Coronary artery (tissue), 2 donors: ENCODE results near the gene PITPNC1.
"Not testable (repeated sequence)": the region's sequence is repeated elsewhere in the genome, so short reads cannot be mapped to it uniquely, and the experiment has no call there.

Experiments used
- DNase-seq: peaks from one replicate; pipeline ENCODE4 v3.0.0-alpha.2; 2017; ENCODE audit warnings: low spot score
- H3K27ac ChIP-seq, 2 donors: fragments of 200-600 bp; sonication (generic); one replicate each; pipeline ENCODE4 v1.5.1; 2016 to 2019
- H3K4me3 ChIP-seq: fragments of 200-600 bp; sonication (generic); 2 replicates; pipeline ENCODE4 v1.5.1; 2016; ENCODE audit warnings: mild to moderate bottlenecking, moderate library complexity
- CTCF ChIP-seq: fragments of 200-600 bp; sonication (generic); IDR thresholded peaks from one replicate; pipeline ENCODE4 v1.5.1; 2019; ENCODE audit warnings: antibody characterized with exemption

Gene PITPNC1

GRCh38 chr17:67646472-67646871, 269.4 kb downstream of the PITPNC1 start:
- H3K27ac ChIP-seq = no peak overlapping the region
- no peak for DNase-seq
- no peak overlapping the region for H3K4me3 ChIP-seq
- TF ChIP-seq CTCF = no peak

GRCh38 chr17:67647482-67647881, 270.4 kb downstream of the PITPNC1 start:
- no peak for TF ChIP-seq CTCF
- DNase-seq = no peak
- no peak overlapping the region for H3K27ac ChIP-seq
- H3K4me3 ChIP-seq = no peak overlapping the region

DNA sequence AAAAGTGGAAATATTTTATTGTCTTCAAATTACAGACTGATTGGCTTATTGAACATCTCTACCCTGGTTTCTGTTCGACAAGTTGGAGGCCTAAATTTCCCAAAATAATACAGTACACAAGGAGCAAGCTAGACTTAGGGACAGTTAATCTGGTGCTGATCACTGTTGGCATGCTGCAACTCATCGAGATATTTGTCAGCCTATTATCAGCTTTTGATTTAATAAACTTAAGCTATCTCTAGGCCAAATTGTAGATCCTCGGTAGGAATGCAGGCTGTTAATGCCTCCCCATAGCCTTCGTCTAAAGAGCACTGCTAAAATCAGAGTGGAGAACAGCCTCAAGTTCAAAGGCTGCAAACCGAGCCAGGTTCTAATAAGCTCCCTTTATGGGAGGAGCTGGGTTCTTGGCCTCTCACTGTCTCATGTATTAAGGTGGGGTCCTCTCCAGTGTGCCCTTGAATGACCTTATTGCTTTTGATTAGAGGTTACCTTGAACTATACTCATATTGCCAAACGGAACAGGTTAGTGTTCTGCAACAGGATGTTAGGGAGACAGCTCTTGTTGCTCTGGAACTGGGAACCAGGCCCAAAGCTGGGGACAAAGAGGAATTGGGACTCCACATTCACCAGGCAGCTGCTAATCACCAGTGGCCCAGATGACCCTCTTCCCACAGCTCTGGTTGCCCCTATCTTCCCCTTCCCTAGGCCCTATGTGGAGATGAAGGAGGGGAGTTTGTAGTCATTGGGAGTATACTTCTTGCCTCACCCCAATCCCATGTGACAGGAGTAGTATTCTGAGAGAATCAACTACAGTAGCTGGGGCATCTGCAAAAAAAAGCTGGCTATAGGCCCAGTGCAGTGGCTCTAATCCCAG, 271.2 kb downstream of the PITPNC1 start:
- DNase-seq = no peak
- H3K27ac ChIP-seq = no peak overlapping the region
- TF ChIP-seq CTCF = no peak
- H3K4me3 ChIP-seq = no peak overlapping the region

- H3K4me3 ChIP-seq, DNase-seq, H3K27ac ChIP-seq: not testable (repeated sequence)
Measured at GRCh38 chr17:67648906-67649295, 271.8 kb downstream of the PITPNC1 start.

DNA sequence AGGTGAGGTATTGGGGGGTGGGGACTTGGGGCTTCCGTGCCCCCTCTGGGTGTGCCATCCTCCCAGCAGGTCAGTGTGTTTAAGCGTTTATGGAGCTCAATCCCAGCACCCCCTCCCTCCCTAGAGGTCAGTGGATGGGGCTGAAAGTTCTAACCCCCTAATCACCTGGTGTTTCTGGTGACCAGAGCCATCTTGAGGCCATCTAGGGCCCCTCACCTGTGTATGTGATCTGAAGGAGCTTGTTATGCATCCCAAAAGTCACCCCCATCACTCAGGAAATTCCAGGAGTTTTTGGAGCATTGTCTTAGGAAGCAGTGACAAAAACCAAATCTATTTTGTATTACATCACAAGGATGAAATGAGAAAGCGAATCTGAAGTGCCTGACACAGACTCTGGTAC, 272.8 kb downstream of the PITPNC1 start:
- Histone ChIP-seq H3K27ac (no peak overlapping the region), H3K4me3 (no peak overlapping the region)
- TF ChIP-seq CTCF = no peak

GRCh38 chr17:67651218-67651579, 274.1 kb downstream of the PITPNC1 start:
- H3K27ac ChIP-seq, H3K4me3 ChIP-seq, DNase-seq: not testable (repeated sequence)

More for the DNA sequence above, 272.8 kb downstream of the PITPNC1 start:
- no peak for DNase-seq

- Histone ChIP-seq H3K27ac (no peak overlapping the region), H3K4me3 (no peak overlapping the region)
- DNase-seq = no peak
- no peak for TF ChIP-seq CTCF
Measured at GRCh38 chr17:67652433-67652832, 275.4 kb downstream of the PITPNC1 start.

DNA sequence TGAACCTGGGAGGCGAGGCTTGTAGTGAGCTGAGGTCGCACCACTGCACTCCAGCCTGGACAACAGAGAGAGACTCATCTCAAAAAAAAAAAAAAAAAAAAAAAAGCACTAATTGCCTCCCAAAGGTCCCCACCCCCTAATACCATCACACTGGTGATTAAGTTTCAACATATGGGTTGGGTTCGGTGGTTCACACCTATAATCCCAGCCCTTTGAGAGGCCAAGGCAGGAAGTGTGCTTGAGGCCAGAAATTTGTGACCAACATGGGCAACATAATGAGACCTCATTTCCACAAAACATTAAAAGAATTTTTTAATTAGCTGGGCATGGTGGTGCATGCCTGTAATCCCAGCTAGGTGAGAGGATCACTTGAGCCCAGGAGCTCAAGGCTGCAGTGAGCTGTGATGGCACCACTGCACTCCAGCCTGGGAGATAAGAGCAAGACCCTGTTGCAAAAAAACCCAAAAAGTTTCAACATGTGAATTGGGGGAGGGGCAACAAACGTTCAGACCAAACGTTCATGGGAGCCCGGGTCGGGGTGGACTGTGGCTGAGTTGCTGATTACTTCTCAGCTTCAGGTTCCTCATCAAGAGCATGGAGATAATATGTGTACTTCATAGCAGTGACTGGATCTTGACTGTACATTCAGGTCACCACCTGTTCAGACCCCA, 278.5 kb downstream of the PITPNC1 start:
- Histone ChIP-seq H3K27ac (no peak overlapping the region), H3K4me3 (no peak overlapping the region)
- no peak for TF ChIP-seq CTCF
- DNase-seq = no peak
